ENCODE data around the gene THEMIS. TPM values are rescaled to one million over a fixed set of nuclear protein-coding genes. Genes with fewer than 3 reads are reported as not detected.

Gene THEMIS
- total and polyA plus RNA-seq, 12 donors, result 0.07 to 2.6 (median 0.24) TPM; not detected in 1

- no peaks in the 10 kb centered on the region for H3K27me3 ChIP-seq
- no peaks in the 10 kb centered on the region for H3K9me3 ChIP-seq (replicated peaks in 1 of 3)
- WGBS, 4 donors, result 82 to 94% (median 91%) methylated on average over 2 of the region's 2 CpGs
- no peak for DNase-seq
- intact Hi-C loops (cut with DNase I), result no loop called here
- H3K36me3 ChIP-seq (replicated peaks in 1 of 2), result no peaks in the 10 kb centered on the region
- H3K4me3 ChIP-seq, result no peak overlapping the region
- no peak for TF ChIP-seq POLR2A (IDR thresholded peaks at IDR 0.05)
- H3K27ac ChIP-seq, result no peak overlapping the region
- H3K4me1 ChIP-seq (replicated peaks in 1 of 2), result no peaks in the 10 kb centered on the region
These were observed 134.9 kb downstream of the THEMIS start for GRCh38 chr6:127765949-127766348.

- H3K4me1 ChIP-seq (replicated peaks in 1 of 2), result no peaks in the 10 kb centered on the region
- DNase-seq, result no peak
- TF ChIP-seq CTCF (IDR thresholded peaks at IDR 0.05), result no peak
- no peak for TF ChIP-seq POLR2A (IDR thresholded peaks at IDR 0.05)
- no peak overlapping the region for H3K27ac ChIP-seq
- no peaks in the 10 kb centered on the region for H3K9me3 ChIP-seq (replicated peaks in 1 of 3)
- H3K27me3 ChIP-seq, result no peaks in the 10 kb centered on the region
- H3K36me3 ChIP-seq (replicated peaks in 1 of 2), result no peaks in the 10 kb centered on the region
- 41 to 55% (median 48%) methylated on average over 1 of the region's 1 CpG for WGBS, 4 donors
- H3K4me3 ChIP-seq, result no peak overlapping the region
- intact Hi-C loops (cut with DNase I), result no loop called here
These were observed 138.6 kb downstream of the THEMIS start for GRCh38 chr6:127762284-127762683.

GRCh38 chr6:127761084-127761483 is 139.8 kb downstream of the THEMIS start:
- Histone ChIP-seq H3K27me3 (no peaks in the 10 kb centered on the region), H3K27ac (no peak overlapping the region), H3K4me3 (no peak overlapping the region), H3K36me3 (replicated peaks in 1 of 2) (no peaks in the 10 kb centered on the region), H3K9me3 (replicated peaks in 1 of 3) (no peaks in the 10 kb centered on the region), H3K4me1 (replicated peaks in 1 of 2) (no peaks in the 10 kb centered on the region)
- no peak for DNase-seq
- TF ChIP-seq POLR2A (IDR thresholded peaks at IDR 0.05), result no peak
- no peak for TF ChIP-seq CTCF (IDR thresholded peaks at IDR 0.05)
- intact Hi-C loops (cut with DNase I), result no loop called here

- H3K4me3 ChIP-seq, result no peak overlapping the region
- TF ChIP-seq POLR2A (IDR thresholded peaks at IDR 0.05) (no peak), CTCF (IDR thresholded peaks at IDR 0.05) (no peak)
These were observed 151.8 kb downstream of the THEMIS start for GRCh38 chr6:127749095-127749494.

GRCh38 chr6:127748290-127748689 is 152.6 kb downstream of the THEMIS start:
- no peak for TF ChIP-seq CTCF (IDR thresholded peaks at IDR 0.05)
- no peak for TF ChIP-seq POLR2A (IDR thresholded peaks at IDR 0.05)
- 50 to 79% (median 62%) methylated on average over 2 of the region's 2 CpGs for WGBS, 4 donors

More at GRCh38 chr6:127749095-127749494, 151.8 kb downstream of the THEMIS start:
- Histone ChIP-seq H3K27me3 (no peaks in the 10 kb centered on the region), H3K4me1 (replicated peaks in 1 of 2) (no peaks in the 10 kb centered on the region), H3K9me3 (replicated peaks in 1 of 3) (no peaks in the 10 kb centered on the region), H3K36me3 (replicated peaks in 1 of 2) (no peaks in the 10 kb centered on the region), H3K27ac (no peak overlapping the region)
- 80 to 83% (median 81%) methylated on average over 3 of the region's 3 CpGs for WGBS, 4 donors
- no peak for DNase-seq
- intact Hi-C loops (cut with DNase I), result no loop called here

More at GRCh38 chr6:127748290-127748689, 152.6 kb downstream of the THEMIS start:
- H3K9me3 ChIP-seq (replicated peaks in 1 of 3), result no peaks in the 10 kb centered on the region
- DNase-seq, result no peak
- intact Hi-C loops (cut with DNase I), result no loop called here
- no peaks in the 10 kb centered on the region for H3K4me1 ChIP-seq (replicated peaks in 1 of 2)
- H3K4me3 ChIP-seq, result no peak overlapping the region
- H3K27me3 ChIP-seq, result no peaks in the 10 kb centered on the region
- no peaks in the 10 kb centered on the region for H3K36me3 ChIP-seq (replicated peaks in 1 of 2)
- no peak overlapping the region for H3K27ac ChIP-seq
